ENCODE results near the gene MYO15A. TPM values are rescaled to one million over a fixed set of nuclear protein-coding genes. Genes with fewer than 3 reads are reported as not detected.

Gene MYO15A
- total RNA-seq, 1 donor from 2014 or later = 0.25 TPM

GRCh38 chr17:18143044-18143936 is 34.7 kb downstream of the MYO15A start:
- Histone ChIP-seq H3K9me3 (replicated peaks) (no peaks in the 10 kb centered on the region), H3K4me1 (peaks cover 5% of the 10 kb centered on the region), H3K4me3 (no peak overlapping the region), H3K36me3 (no peaks in the 10 kb centered on the region), H3K27ac (replicated peaks) (no peak overlapping the region), H3K27me3 (ENCODE audit: low read depth) (no peaks in the 10 kb centered on the region)
- no peak for DNase-seq
- intact Hi-C loops (cut with micrococcal nuclease) = no loop called here
- no peak for TF ChIP-seq CTCF (IDR thresholded peaks at IDR 0.05; ENCODE audit: borderline replicate concordance)

GRCh38 chr17:18144261-18144660 is 35.7 kb downstream of the MYO15A start:
- no peak for DNase-seq
- Histone ChIP-seq H3K4me3 (no peak overlapping the region), H3K4me1 (peaks cover 5% of the 10 kb centered on the region), H3K27me3 (ENCODE audit: low read depth) (no peaks in the 10 kb centered on the region), H3K9me3 (replicated peaks) (no peaks in the 10 kb centered on the region), H3K36me3 (no peaks in the 10 kb centered on the region), H3K27ac (replicated peaks) (no peak overlapping the region)
- TF ChIP-seq CTCF (IDR thresholded peaks at IDR 0.05; ENCODE audit: borderline replicate concordance) = no peak
- intact Hi-C loops (cut with micrococcal nuclease) = no loop called here

- no peak overlapping the region for H3K4me3 ChIP-seq
- H3K4me1 ChIP-seq = peaks cover 5% of the 10 kb centered on the region
- no peak for DNase-seq
- intact Hi-C loops (cut with micrococcal nuclease) = no loop called here
- no peaks in the 10 kb centered on the region for H3K27me3 ChIP-seq (ENCODE audit: low read depth)
- H3K9me3 ChIP-seq (replicated peaks) = no peaks in the 10 kb centered on the region
- TF ChIP-seq CTCF (IDR thresholded peaks at IDR 0.05; ENCODE audit: borderline replicate concordance) = no peak
- no peaks in the 10 kb centered on the region for H3K36me3 ChIP-seq
- H3K27ac ChIP-seq (replicated peaks) = no peak overlapping the region
These were observed 36.3 kb downstream of the MYO15A start for GRCh38 chr17:18144855-18145254.

GRCh38 chr17:18145811-18146210 is 37.3 kb downstream of the MYO15A start:
- intact Hi-C loops (cut with micrococcal nuclease) = no loop called here
- no peak for DNase-seq
- no peak overlapping the region for H3K4me3 ChIP-seq

GRCh38 chr17:18146259-18146658 is 37.7 kb downstream of the MYO15A start:
- H3K4me1 ChIP-seq = no peaks in the 10 kb centered on the region
- H3K9me3 ChIP-seq (replicated peaks) = no peaks in the 10 kb centered on the region
- no peak overlapping the region for H3K27ac ChIP-seq (replicated peaks)
- no peak for TF ChIP-seq CTCF (IDR thresholded peaks at IDR 0.05; ENCODE audit: borderline replicate concordance)
- intact Hi-C loops (cut with micrococcal nuclease) = no loop called here
- H3K4me3 ChIP-seq = no peak overlapping the region
- no peak for DNase-seq
- H3K27me3 ChIP-seq (ENCODE audit: low read depth) = no peaks in the 10 kb centered on the region
- H3K36me3 ChIP-seq = no peaks in the 10 kb centered on the region

More at GRCh38 chr17:18145811-18146210, 37.3 kb downstream of the MYO15A start:
- H3K4me1 ChIP-seq = peaks cover 4% of the 10 kb centered on the region
- H3K27ac ChIP-seq (replicated peaks) = no peak overlapping the region
- TF ChIP-seq CTCF (IDR thresholded peaks at IDR 0.05; ENCODE audit: borderline replicate concordance) = no peak
- H3K27me3 ChIP-seq (ENCODE audit: low read depth) = no peaks in the 10 kb centered on the region
- H3K9me3 ChIP-seq (replicated peaks) = no peaks in the 10 kb centered on the region
- no peaks in the 10 kb centered on the region for H3K36me3 ChIP-seq
